GM19463 (cell line): ENCODE results near the gene GPC5.

Experiments
- ATAC-seq: cut with Tn5 transposase; IDR thresholded peaks from one replicate; pipeline ENCODE4 v1.9.1; 2021; ENCODE audit warnings: mild to moderate bottlenecking, moderate library complexity; ENCODE audit not compliant: unreplicated experiment

The GPC5 gene

DNA sequence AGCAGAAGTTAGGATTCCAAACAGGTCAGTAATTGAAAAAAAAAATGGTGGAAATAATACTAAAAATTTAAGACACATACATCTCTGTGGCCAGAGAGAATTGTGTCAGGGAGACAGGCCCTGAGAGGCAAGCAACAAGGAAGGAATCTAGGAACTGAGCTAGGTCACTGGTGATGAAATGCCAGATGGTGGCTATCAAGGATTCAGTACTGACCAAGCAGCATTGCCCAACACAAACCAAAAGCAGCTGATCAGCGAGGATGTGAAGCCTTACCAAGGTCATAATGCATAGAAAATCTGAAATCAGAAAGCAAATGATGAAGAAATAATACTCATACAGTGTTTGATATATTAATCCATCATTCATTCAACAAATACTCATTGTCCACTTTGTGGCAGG is 905.0 kb downstream of the GPC5 start:
- no peak for ATAC-seq

DNA sequence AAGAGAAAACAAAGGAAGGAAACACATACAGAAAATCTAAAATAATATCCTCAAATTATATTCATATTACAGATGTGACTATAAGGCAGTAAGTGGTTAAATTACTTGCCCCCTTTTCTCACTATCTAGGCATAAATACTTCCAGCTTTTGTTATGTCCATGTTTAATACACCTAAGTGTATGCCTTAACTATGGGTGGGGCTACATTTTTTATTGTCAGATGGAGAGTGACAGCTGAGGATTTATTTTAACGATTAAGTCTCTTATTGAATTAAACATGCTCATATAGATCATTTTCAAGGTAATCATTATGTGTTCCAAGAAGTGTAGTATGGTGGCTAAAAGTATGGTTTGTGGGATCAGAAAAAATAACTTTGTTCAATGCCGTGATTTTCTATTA is 909.3 kb downstream of the GPC5 start:
- ATAC-seq: no peak

DNA sequence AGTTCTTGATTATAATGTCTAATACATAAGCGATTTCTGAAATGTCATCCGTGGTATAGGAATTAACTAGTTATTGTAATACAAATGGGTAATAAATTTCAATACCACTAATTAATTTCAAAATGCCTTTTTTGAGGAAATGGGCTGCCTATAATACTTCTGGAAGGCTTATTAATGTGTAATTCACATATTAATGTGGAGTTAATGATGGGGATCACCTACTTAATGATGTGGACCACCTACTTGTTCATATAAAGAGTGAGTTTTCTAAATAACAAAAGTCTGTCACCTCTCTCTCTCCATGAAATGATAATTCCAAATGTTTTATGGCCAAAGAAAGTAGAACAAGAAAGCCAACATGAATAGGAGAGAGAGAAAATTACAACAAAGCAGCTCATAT is 914.4 kb downstream of the GPC5 start:
- no peak for ATAC-seq

DNA sequence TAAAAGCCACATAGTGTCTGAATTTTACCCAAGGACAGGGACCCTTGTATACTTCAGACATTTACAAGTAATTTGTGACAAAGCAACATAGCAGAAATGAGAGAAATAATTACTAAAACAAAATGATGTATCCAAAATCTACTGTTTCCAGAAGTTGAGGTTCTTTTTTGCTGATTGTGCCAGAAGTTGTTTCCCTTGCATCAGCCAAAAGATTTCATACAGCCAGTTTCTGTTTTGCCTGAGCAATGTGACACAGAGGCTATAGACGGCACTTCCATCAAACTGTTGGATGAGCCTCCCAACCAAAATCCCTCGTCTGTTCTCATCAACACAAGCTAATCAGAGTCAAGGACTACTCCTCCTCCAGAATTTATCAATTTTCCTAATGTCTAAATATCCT is 915.0 kb downstream of the GPC5 start:
- no peak for ATAC-seq

DNA sequence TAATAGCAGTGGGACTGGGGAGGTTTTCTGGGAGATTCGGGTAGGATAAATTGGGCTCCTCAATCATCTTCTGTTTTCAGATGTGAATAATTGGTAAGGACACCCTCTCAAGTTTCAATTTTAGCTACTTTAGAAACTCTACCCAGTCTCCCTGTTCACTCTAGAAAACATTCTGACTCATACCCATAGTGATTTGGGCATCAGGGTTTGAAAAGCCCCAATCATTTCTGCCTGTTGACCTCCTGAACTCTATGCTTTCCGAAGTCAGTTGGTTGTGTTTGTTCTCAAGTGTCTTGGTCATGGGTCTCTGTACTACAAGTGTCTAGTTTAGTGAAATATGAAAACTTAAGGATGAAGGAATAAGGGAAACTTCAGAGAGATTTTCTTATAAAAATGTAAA is 916.8 kb downstream of the GPC5 start:
- peak; percentile 76 for ATAC-seq

DNA sequence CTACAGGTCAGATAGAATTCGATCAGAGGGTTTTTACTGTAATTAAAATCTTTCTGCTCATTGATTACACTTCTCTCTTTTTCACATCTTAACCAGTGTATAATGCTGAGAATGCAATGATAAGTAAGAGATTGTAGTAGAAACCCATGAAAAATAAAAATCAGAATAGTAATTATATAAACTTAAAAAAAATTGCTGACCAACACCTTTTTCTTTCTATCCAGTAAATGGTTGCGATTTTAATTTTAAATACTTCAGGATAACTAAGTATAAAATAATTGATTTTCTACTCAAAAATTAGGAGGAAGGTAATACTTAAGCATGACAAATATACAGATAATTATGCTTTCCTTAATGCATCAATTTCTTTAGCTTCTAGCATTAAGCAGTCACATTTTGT is 917.6 kb downstream of the GPC5 start:
- ATAC-seq: no peak

DNA sequence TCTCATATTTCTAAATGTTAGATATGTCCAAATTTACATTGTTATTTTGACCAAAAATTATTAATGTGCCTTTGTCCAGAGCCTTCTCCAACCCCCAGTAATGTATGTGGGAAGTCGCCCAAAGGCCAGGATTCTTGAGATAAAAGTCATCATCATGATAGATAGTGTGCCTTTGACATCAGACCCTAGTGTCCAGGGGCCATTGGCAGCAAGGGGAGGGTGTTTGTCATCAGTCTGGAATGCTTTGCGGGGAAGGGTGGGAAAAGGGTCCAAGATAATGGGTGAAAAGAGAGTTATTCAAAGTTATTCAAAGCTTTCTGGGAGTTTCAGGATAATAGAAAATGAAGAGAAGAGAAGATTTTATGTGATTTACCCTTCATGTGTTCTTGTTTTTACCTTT is 918.6 kb downstream of the GPC5 start:
- no peak for ATAC-seq

DNA sequence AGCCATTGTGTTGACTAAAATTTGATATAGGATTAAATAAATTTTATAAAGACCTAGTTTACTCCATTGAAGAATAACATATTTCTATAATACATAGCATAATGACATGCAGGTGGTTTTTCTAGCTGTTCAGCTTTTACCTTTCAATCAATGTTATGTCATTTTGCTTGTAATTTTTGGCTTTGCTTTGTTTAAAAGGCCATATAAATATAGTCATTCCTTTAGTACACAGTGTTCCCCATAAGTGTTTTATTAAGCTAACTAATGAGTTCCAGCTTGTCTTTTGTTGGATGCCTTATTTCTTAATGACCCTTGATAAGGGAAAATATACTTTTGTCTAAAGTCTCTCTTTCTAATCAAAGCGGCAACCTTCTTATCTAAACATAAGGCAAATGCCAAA is 921.9 kb downstream of the GPC5 start:
- ATAC-seq: no peak

DNA sequence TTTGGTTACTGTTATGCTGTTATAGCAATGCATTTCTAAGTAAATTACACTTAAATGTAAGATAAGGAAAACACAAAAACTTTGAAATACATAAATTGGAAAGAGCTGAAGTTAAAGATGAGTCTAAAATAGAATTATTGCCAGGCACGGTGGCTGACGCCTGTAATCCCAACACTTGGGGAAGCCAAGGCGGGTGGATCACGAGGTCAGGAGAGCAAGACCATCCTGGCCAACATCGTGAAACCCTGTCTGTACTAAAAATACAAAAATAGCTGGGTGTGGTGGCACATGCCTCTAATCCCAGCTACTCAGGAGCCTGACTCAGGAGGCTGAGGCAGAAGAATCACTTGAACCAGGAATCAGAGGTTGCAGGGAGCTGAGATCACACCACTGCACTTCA is 922.8 kb downstream of the GPC5 start:
- ATAC-seq: no peak

DNA sequence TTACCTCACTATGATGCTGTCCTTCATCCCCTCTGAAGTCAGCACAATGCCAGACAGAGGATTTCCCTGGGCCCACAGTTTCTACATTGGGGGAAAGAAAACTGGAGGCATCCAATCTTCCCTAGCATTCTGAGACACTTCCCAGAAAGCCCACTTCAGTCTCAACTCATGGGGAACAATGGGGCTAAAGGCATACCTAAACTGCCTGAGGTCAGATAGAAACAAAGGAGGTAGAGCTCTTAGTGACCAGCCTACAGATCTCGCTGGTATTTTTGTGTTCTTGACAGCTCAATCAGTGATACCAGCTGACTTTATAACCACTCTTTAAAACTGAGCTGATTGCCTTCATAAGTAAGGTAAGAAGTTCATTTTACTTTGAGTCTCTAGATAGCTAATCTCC is 947.2 kb downstream of the GPC5 start:
- ATAC-seq: no peak

DNA sequence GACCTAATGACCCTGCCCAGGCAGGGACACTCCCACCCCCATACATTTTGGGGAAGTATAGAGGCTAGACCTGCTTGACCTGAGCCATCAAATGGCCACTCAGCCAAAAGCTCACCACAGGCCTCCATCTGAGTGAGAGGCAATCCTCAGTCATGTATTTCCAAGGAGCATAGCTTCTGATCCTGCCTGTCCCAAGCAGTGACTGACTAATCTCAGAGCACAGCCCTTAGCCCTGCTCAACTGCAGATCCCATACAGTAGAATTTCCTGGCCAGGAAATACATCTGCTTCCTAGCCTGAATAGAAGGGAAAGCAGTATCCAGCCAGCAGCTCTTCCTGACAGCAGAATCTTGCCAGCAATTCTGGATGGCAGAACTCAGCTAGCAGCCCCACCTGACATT is 947.6 kb downstream of the GPC5 start:
- ATAC-seq: no peak

DNA sequence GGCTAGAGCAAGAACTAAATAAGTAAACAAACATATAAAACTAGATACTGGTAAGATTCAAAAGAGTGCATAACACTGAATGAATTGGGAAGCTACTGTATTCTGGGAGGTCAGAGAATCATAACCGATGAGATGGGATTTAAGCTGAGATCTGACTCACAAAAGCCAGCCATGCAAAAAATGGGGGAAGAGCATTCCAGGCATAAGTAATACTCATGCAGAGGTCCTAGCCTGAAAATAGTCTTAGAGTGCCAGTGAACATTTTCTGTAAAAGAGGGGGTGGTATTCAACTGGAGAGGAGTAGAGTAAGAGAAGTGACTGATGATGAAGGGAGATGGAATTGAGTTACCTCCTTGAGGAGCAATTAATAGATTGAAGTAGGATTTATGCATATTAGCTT is 956.2 kb downstream of the GPC5 start:
- ATAC-seq: no peak

DNA sequence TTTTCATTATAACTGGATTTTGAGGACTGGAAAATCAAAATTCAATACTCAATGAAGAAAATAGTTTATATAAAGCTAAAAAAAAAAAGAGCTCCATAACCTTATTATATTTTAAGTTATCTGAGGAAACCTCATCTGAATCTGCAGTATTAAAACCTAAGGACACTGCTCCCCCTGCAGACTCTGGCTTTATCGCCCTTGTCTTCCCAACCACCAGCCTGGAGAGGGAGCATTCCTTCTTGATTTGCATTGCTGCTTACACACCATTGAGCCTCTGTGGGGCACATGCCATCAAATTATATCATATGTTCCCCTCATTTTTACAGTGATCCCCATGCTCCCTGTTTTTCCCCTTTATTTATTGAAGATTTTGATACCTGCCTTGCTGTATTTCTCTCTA is 956.8 kb downstream of the GPC5 start:
- no peak for ATAC-seq

DNA sequence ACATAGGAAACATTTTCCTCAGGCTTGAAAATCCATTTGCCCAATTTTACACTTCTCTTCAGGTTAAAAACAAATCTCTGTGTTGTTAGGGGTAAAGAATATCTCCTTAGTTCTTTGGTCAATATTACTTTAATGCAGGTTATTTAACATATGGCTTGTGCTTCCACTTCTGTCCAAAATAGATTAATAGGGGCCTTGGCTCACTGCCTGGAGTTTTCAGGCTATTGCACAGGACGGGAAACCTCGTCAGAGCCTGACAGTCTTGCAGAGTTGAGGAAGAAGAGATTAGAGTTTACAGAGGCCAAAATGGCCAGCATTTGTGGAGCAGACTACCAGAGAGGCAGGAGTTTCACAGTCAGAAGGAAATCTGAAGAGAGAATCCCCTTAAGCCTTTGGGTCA is 964.3 kb downstream of the GPC5 start:
- ATAC-seq: no peak

DNA sequence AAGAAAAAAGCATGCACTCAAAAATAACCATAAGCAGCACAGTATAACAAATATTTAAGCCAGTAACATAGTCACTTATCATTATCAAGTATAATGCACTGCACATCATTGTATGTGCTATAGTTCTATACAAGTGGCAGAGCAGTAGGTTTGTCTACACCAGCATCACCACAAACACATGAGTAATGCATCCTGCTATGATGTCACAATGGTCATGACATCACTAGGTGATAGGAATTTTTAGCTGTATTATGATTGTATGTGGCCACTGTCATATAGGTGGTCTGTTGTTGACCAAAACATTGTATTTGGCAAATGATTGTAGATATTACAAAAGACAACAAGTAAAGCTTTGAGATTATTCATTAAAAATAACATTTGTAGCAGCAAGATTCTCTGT is 967.5 kb downstream of the GPC5 start:
- ATAC-seq: no peak

DNA sequence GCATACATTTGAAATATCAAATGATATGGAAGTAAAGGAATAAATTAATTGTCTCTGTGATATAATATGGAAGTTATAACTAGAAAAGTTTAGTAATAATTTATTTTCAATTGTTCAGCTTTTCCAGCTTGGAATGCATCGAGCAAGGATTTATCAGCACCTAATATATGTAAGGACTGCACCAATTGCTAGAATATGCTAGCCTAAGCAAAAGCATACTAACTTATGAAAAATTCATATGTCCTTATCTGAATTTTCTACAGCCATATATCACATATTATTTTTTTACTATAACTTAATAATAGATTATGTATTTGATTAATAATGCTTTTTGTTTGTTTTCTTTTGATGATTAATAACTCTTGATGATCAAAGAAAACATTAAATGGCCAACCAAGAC is 979.0 kb downstream of the GPC5 start:
- no peak for ATAC-seq

DNA sequence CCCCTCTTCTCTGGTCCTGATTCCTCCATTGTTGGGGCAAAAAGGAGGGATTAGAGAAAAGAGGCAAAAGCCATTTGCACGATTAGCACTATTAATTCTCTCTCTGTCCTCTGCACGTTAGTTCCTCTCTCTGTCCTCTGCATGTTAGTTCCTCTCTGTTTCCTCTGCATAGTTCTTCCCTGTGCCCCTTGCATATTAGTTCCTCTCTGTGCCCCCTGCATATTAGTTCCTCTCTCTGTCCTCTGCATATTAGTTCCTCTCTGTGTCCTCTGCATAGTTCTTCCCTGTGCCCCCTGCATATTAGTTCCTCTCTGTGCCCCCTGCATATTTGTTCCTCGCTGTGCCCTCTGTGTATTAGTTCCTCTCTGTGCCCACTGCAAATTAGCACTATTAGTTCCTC is 981.0 kb downstream of the GPC5 start:
- ATAC-seq: no peak

DNA sequence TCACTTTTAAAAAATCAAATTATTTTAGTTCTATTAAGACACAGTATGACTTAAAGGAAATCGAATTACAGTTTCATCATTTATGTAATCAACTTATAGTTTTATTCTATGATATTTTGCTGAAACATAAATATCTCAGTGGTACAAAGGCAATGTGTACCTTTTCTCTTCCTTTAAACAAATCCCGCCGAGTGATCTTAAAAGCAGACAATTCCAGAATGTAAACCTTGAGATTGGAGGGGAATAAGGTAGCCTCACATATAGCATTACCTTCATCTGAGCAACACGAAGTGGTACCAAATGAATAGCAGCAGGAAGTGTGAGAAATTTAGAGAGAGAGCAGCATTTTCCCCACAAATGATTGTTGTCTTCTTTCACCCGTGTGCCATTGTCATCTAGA is 986.0 kb downstream of the GPC5 start:
- ATAC-seq: no peak

DNA sequence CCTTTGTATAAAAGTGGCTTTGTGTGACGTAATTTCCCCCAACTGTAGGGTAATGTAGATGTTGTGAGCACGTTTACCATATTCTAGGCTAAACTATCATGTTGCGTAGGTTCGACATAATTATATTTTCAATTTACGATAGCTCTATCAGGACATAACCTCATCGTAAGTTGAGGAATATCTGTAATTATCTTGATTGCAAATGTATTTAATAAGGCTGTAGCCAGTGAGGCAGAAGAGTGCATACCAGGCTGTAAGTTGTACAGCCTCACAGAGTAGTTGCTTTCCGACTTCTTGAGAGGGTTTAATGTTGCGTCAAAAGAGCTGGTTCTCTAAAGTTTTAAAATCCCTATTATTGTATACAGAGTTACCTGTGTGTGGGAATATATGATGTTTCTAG is 988.8 kb downstream of the GPC5 start:
- ATAC-seq: no peak

DNA sequence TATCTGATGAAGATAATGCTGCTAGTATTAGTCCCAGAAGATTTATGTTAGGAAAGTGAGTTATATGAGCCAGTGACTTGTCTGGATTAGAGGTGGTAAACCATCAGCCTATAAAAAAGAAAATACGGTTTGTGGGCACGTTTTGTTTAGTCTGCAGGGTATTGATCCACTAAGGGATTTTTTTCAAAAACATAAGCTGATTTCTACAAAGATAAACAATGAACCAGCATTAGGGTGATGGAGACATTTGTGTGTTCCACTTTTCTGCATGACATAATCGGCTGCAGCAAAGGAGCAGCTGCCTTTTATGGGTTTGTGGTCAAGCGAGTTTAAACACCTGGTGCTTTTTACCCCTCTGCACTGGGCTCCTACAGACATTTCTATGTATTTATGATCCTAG is 991.8 kb downstream of the GPC5 start:
- ATAC-seq: no peak

DNA sequence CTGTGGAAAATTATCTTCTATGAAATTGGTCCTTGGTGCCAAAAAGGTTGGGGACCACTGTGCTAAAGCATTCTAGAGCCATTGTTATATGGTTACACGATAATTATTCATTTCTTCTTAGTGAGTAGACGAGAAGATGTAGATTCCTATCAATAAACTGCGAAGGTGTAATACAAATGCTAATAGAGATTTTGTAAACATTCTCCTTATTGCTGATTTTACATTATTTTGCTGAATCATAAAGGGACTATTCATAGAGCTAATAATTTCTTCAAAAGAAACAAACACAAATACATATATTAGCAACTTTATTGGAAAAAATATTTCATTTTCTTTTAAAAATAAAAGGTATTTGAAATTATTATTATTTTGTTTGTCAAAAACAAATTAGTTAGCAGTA is 1005.2 kb downstream of the GPC5 start:
- no peak for ATAC-seq

DNA sequence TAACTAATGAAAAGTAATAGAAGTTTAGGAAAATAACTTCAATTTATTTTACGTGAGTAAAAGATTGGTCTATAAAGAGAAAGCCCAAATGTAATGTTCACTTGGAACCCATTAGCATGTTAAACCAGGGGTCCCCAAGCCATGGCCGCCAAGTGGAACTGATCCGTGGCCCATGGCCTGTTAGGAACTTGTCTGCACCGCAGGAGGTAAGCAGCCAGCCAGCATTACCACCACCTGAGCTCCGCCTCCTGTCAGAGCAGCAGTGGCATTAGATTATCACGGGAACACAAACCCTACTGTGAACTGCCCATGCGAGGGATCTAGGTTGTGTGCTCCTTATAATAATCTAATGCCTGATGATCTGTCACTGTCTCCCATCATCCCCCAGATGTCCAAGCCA is 1009.4 kb downstream of the GPC5 start:
- ATAC-seq: no peak

DNA sequence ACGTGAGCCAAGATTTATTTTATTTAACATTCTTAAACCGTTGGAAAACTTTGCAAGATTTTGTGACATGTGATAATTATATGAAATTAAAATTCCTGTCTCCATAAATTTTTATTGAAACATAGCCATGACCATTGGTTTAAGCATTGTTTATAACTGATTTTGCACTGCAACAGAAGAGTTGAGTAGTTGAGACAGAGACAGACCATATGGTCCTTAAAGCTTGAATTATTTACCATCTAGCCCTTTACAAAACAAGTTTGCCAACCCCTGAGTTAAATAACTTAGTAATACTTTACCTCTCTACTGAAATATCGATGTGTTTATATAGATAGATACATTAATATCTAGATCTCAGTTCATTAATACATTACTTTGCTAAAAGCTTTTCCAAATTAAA is 1014.1 kb downstream of the GPC5 start:
- no peak for ATAC-seq

DNA sequence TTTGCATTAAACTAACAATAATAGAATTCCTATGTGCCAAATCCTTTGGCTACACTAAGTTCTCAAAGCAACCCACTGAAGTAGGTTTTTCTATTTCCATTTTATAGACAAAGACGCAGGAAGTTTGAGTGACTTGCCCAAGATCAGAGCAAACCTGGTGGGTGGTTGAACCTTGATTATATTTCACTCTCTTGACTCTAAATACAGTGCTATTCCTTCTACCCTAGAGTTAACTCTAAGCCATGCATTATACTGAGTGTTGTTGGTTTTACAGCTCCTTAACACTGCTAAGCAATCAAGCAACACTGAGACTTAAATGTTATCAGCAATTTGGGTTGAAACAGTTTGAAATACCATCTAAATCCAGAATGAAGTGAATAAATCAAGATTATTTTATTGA is 1014.6 kb downstream of the GPC5 start:
- ATAC-seq: no peak
